GM10266 (cell line): ENCODE measurements around the gene S100A14.

Source experiments
- DNase-seq: peaks from one replicate; pipeline ENCODE4 v3.0.0; 2012; ENCODE audit errors: extremely low spot score
- CTCF ChIP-seq: IDR thresholded peaks from 2 replicates; pipeline ENCODE4 v1.5.1; 2012; ENCODE audit warnings: mild to moderate bottlenecking, low read depth; ENCODE audit not compliant: control insufficient read depth, insufficient read depth; ENCODE audit errors: missing control alignments

The S100A14 gene

GRCh38 chr1:153610811-153611301, 5.3 kb downstream of the S100A14 start:
- DNase-seq = no peak
- no peak for TF ChIP-seq CTCF

- no peak for TF ChIP-seq CTCF
- DNase-seq = no peak
Measured at GRCh38 chr1:153610334-153610733, 5.8 kb downstream of the S100A14 start.

GRCh38 chr1:153609585-153609907, 6.6 kb downstream of the S100A14 start:
- DNase-seq = no peak
- TF ChIP-seq CTCF = no peak

- no peak for TF ChIP-seq CTCF
- DNase-seq = no peak
Measured at GRCh38 chr1:153608742-153609584, 7.2 kb downstream of the S100A14 start.

GRCh38 chr1:153608089-153608682, 7.9 kb downstream of the S100A14 start:
- DNase-seq = no peak

GRCh38 chr1:153607381-153607780, 8.7 kb downstream of the S100A14 start:
- TF ChIP-seq CTCF = no peak
- no peak for DNase-seq

More at GRCh38 chr1:153608089-153608682, 7.9 kb downstream of the S100A14 start:
- TF ChIP-seq CTCF = no peak

GRCh38 chr1:153606194-153606593, 9.9 kb downstream of the S100A14 start:
- TF ChIP-seq CTCF = no peak
- no peak for DNase-seq
